Kidney (tissue), 14 donors: ENCODE results near the gene AK5. TPM values are rescaled to one million over a fixed set of nuclear protein-coding genes. Genes with fewer than 3 reads are reported as not detected.

Experiments
- DNase-seq, 5 donors: peaks; one replicate each; pipeline ENCODE4 v3.0.0-alpha.2; 2013 to 2020
- FAIRE-seq: peaks from 2 replicates; lab custom pipeline; 2012; peaks lifted over from hg19 to GRCh38; lab: Jason Lieb, UNC
- H3K27ac ChIP-seq, 2 donors: one replicate each; pipeline ENCODE4 v1.7.0; 2013; ENCODE audit warnings: low read depth in 2 of 2, low read length in 2 of 2, inconsistent platforms in 1 of 2
- H3K27me3 ChIP-seq: one replicate; pipeline ENCODE4 v1.7.1; 2013; ENCODE audit warnings: low read length, inconsistent platforms; ENCODE audit not compliant: control insufficient read depth, insufficient read depth
- H3K36me3 ChIP-seq, 3 donors: one replicate each; pipeline versions ENCODE4 v1.7.0 to v1.7.1; 2013; ENCODE audit warnings: low read length in 3 of 3, control low read depth in 1 of 3, inconsistent platforms in 1 of 3; ENCODE audit not compliant: insufficient read depth in 3 of 3, control insufficient read depth in 2 of 3
- H3K4me1 ChIP-seq, 3 donors: one replicate each; pipeline versions ENCODE4 v1.7.0 to v1.7.1; 2013; ENCODE audit warnings: low read length in 3 of 3, inconsistent platforms in 1 of 3, low read depth in 1 of 3; ENCODE audit not compliant: control insufficient read depth in 2 of 3, insufficient read depth in 2 of 3
- H3K4me3 ChIP-seq, 3 donors: one replicate each; pipeline versions ENCODE4 v1.7.0 to v1.8.1; 2013; ENCODE audit warnings: low read length in 3 of 3, control low read depth in 1 of 3, inconsistent platforms in 1 of 3
- H3K9ac ChIP-seq, 3 donors: one replicate each; pipeline versions ENCODE4 v1.7.0 to v1.7.1; 2013; ENCODE audit warnings: low read length in 3 of 3, control low read depth in 1 of 3, inconsistent platforms in 1 of 3
- H3K9me3 ChIP-seq, 3 donors: one replicate each; pipeline versions ENCODE4 v1.7.0 to v1.7.1; 2013; ENCODE audit warnings: low read length in 3 of 3, control low read depth in 1 of 3, inconsistent platforms in 1 of 3; ENCODE audit not compliant: control insufficient read depth in 2 of 3, insufficient read depth in 1 of 3
- CTCF ChIP-seq: IDR thresholded peaks from 3 replicates; pipeline ENCODE4 v1.5.1; 2012; ENCODE audit warnings: mild to moderate bottlenecking, moderate library complexity, borderline replicate concordance; ENCODE audit not compliant: insufficient read depth; ENCODE audit errors: extremely low read depth
- intact Hi-C: fragments of 100-400 bp; cut with DNase I; formaldehyde crosslinking; loops from one replicate; pipeline ENCODE4 v1.11.1; 2022
- polyA plus RNA-seq: library from polyadenylated mRNA; stranded (reverse); fragments of 350-450 nt; fragmentation: Illumina TruSeq; extraction: RNeasy Lipid Tissue Mini Kit (QIAGEN cat#74804); gene quantifications from one replicate; pipeline ENCODE4 v1.2.3, GENCODE V29; 2014; ENCODE audit warnings: low read depth, low replicate concordance; ENCODE audit not compliant: insufficient read depth
- total RNA-seq: library from RNA; stranded (reverse); fragmentation: NEBNext Ultra II Directional; extraction: Animal tissue kit (Norgen Biotek cat#: 25700); gene quantifications from one replicate; pipeline ENCODE4 v1.2.1, GENCODE V29; 2021
- donor health status: control.
- donor health status: control.
- donor health status: control.
- donor health status: control.
- donor health status: control.
- donor health status: DM: yes; HTN: yes; CAD: no.
- donor health status: Normal renal cell carcinoma (clear cell type).

The AK5 gene
- total and polyA plus RNA-seq, 2 donors from 2014 or later, result 1.7 to 2.5 TPM

GRCh38 chr1:77545970-77546369, 264.2 kb downstream of the AK5 start:
- Histone ChIP-seq H3K27ac (no peak overlapping the region), H3K36me3 (no peaks in the 10 kb centered on the region), H3K4me1 (no peaks in the 10 kb centered on the region), H3K9ac (no peak overlapping the region), H3K9me3 (no peaks in the 10 kb centered on the region), H3K4me3 (no peak overlapping the region), H3K27me3 (no peaks in the 10 kb centered on the region)
- FAIRE-seq (no peak), DNase-seq (no peak)
- TF ChIP-seq CTCF, result no peak
- intact Hi-C loops, result no loop called here

- Histone ChIP-seq H3K27ac (no peak overlapping the region), H3K36me3 (no peaks in the 10 kb centered on the region), H3K9me3 (no peaks in the 10 kb centered on the region), H3K27me3 (no peaks in the 10 kb centered on the region), H3K9ac (no peak overlapping the region), H3K4me3 (no peak overlapping the region), H3K4me1 (no peaks in the 10 kb centered on the region)
- TF ChIP-seq CTCF, result no peak
- intact Hi-C loops, result no loop called here
- DNase-seq (no peak), FAIRE-seq (no peak)
These were observed 265.1 kb downstream of the AK5 start for GRCh38 chr1:77546890-77547289.

GRCh38 chr1:77548285-77548684, 266.5 kb downstream of the AK5 start:
- TF ChIP-seq CTCF, result no peak

GRCh38 chr1:77550135-77550534, 268.3 kb downstream of the AK5 start:
- DNase-seq (no peak), FAIRE-seq (no peak)
- Histone ChIP-seq H3K9ac (no peak overlapping the region), H3K9me3 (no peaks in the 10 kb centered on the region), H3K4me3 (no peak overlapping the region), H3K36me3 (no peaks in the 10 kb centered on the region), H3K4me1 (no peaks in the 10 kb centered on the region), H3K27me3 (no peaks in the 10 kb centered on the region), H3K27ac (no peak overlapping the region)
- intact Hi-C loops, result no loop called here
- no peak for TF ChIP-seq CTCF

More at GRCh38 chr1:77548285-77548684, 266.5 kb downstream of the AK5 start:
- intact Hi-C loops, result no loop called here
- no peak overlapping the region for H3K4me3 ChIP-seq
- H3K4me1 ChIP-seq, result no peaks in the 10 kb centered on the region
- no peak for DNase-seq
- no peak overlapping the region for H3K9ac ChIP-seq
- no peaks in the 10 kb centered on the region for H3K9me3 ChIP-seq
- no peaks in the 10 kb centered on the region for H3K36me3 ChIP-seq
- H3K27me3 ChIP-seq, result no peaks in the 10 kb centered on the region
- no peak for FAIRE-seq
- H3K27ac ChIP-seq, result no peak overlapping the region
